ENCODE measurements around the gene RNF26. TPM values are rescaled to one million over a fixed set of nuclear protein-coding genes. Genes with fewer than 3 reads are reported as not detected.

The RNF26 gene
- total RNA-seq, 1 donor from 2014 or later: 14.0 TPM

- TF ChIP-seq, protein P1, sequence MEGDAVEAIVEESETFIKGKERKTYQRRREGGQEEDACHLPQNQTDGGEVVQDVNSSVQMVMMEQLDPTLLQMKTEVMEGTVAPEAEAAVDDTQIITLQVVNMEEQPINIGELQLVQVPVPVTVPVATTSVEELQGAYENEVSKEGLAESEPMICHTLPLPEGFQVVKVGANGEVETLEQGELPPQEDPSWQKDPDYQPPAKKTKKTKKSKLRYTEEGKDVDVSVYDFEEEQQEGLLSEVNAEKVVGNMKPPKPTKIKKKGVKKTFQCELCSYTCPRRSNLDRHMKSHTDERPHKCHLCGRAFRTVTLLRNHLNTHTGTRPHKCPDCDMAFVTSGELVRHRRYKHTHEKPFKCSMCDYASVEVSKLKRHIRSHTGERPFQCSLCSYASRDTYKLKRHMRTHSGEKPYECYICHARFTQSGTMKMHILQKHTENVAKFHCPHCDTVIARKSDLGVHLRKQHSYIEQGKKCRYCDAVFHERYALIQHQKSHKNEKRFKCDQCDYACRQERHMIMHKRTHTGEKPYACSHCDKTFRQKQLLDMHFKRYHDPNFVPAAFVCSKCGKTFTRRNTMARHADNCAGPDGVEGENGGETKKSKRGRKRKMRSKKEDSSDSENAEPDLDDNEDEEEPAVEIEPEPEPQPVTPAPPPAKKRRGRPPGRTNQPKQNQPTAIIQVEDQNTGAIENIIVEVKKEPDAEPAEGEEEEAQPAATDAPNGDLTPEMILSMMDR (IDR thresholded peaks at IDR 0.05; ENCODE audit: borderline replicate concordance): no peak
- H3K4me3 ChIP-seq: no peak overlapping the region
- no peak overlapping the region for H3K27ac ChIP-seq (replicated peaks)
- H3K9me3 ChIP-seq (replicated peaks): no peaks in the 10 kb centered on the region
- peaks cover 33% of the 10 kb centered on the region for H3K4me1 ChIP-seq
- no peaks in the 10 kb centered on the region for H3K27me3 ChIP-seq (ENCODE audit: low read depth)
- intact Hi-C loops (cut with micrococcal nuclease): no loop called here
- no peak for DNase-seq
- H3K36me3 ChIP-seq: no peaks in the 10 kb centered on the region
These were observed 10.1 kb downstream of the RNF26 start for GRCh38 chr11:119344291-119345010.

DNA sequence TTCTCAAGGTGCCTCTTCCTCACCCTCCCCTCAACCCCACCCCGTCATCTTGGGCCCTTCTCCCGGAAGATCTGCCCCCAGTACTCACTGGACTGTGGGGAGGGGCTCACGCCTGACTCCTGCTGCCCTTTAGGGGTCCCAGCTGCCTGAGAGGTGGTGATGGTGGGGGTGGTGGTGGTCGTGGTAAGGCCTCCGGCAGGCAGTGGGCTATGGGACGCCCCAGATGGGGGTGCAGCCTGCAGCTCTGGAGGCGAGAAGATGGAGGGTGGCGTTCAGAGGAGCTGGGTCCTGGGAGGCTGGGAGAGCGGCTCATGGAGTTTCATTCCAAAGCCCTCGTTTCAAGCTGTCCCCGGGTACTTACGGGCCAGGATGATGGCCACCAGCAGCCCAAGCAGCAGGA is 11.4 kb downstream of the RNF26 start:
- no peaks in the 10 kb centered on the region for H3K27me3 ChIP-seq (ENCODE audit: low read depth)
- H3K27ac ChIP-seq (replicated peaks): no peak overlapping the region
- DNase-seq: no peak
- H3K36me3 ChIP-seq: no peaks in the 10 kb centered on the region
- intact Hi-C loops (cut with micrococcal nuclease): no loop called here
- peaks cover 21% of the 10 kb centered on the region for H3K4me1 ChIP-seq
- TF ChIP-seq, protein P1 (IDR thresholded peaks at IDR 0.05; ENCODE audit: borderline replicate concordance): no peak
- no peaks in the 10 kb centered on the region for H3K9me3 ChIP-seq (replicated peaks)
- no peak overlapping the region for H3K4me3 ChIP-seq

- H3K27ac ChIP-seq (replicated peaks): no peak within 1 kb of the TSS
- intact Hi-C loops (cut with micrococcal nuclease): no loop called here
These were observed 12.3 kb downstream of the RNF26 start, which contains the start of gene MFRP for GRCh38 chr11:119346605-119347004. Gene MFRP, minus strand, starts transcription at chr11:119346705. Its CDS starts 192 bp downstream, at chr11:119346513.

GRCh38 chr11:119347242-119347641 is 12.9 kb downstream of the RNF26 start:
- Histone ChIP-seq H3K9me3 (replicated peaks) (no peaks in the 10 kb centered on the region), H3K27ac (replicated peaks) (no peak overlapping the region), H3K27me3 (ENCODE audit: low read depth) (no peaks in the 10 kb centered on the region), H3K36me3 (no peaks in the 10 kb centered on the region), H3K4me1 (peaks cover 12% of the 10 kb centered on the region), H3K4me3 (no peak overlapping the region)
- TF ChIP-seq, protein P1 (IDR thresholded peaks at IDR 0.05; ENCODE audit: borderline replicate concordance): no peak
- no peak for DNase-seq
- intact Hi-C loops (cut with micrococcal nuclease): no loop called here

More at GRCh38 chr11:119346605-119347004, 12.3 kb downstream of the RNF26 start, which contains the start of gene MFRP:
- no peaks in the 10 kb centered on the region for H3K27me3 ChIP-seq (ENCODE audit: low read depth)
- H3K36me3 ChIP-seq: no peaks in the 10 kb centered on the region
- peaks cover 12% of the 10 kb centered on the region for H3K4me1 ChIP-seq
- DNase-seq: no peak
- TF ChIP-seq, protein P1 (IDR thresholded peaks at IDR 0.05; ENCODE audit: borderline replicate concordance): no peak
- H3K4me3 ChIP-seq: no peak within 1 kb of the TSS
- no peaks in the 10 kb centered on the region for H3K9me3 ChIP-seq (replicated peaks)

DNA sequence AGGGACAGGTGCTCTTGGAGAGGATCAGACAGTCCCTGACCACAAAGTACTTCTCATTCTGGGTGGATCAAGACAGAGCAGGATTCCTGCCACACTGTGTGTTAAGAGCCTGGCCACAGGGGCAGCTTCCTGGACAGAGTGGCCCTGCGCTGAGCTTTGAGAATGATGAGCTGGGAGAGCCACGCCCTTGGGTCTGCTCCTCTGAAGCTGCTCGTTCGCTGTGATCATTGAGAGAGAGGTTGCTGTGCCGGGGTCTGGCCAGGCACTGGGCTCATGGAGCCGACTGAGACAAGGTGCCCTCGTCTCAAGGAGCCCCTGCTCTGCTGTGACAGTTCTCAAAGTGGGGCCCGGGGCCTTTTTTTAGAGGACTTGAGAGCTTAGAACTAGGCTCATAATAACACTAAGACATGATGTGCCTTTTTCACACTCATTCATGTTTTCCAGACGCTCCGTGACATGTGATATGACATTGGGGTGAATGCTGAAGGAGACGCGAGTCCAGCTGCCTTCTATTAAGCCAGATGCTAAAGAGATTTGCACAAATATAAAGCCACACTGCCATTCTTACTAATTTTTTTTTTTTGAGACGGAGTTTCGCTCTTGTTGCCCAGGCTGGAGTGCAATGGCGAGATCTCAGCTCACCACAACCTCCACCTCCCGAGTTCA is 13.7 kb downstream of the RNF26 start:
- DNase-seq: no peak
- intact Hi-C loops (cut with micrococcal nuclease): no loop called here
- no peaks in the 10 kb centered on the region for H3K9me3 ChIP-seq (replicated peaks)
- H3K4me3 ChIP-seq: no peak overlapping the region
- TF ChIP-seq, protein P1 (IDR thresholded peaks at IDR 0.05; ENCODE audit: borderline replicate concordance): no peak
- peaks cover 21% of the 10 kb centered on the region for H3K4me1 ChIP-seq
- H3K36me3 ChIP-seq: no peaks in the 10 kb centered on the region
- no peak overlapping the region for H3K27ac ChIP-seq (replicated peaks)
- H3K27me3 ChIP-seq (ENCODE audit: low read depth): no peaks in the 10 kb centered on the region
